HG03095 (cell line): ENCODE data around the gene PDCD2L.
"Not testable (repeated sequence)": the region's sequence is repeated elsewhere in the genome, so short reads cannot be mapped to it uniquely, and the experiment has no call there.

Source experiments
- ATAC-seq: cut with Tn5 transposase; IDR thresholded peaks from one replicate; pipeline ENCODE4 v1.9.1; 2021; ENCODE audit warnings: moderate library complexity; ENCODE audit not compliant: unreplicated experiment

PDCD2L gene

GRCh38 chr19:34373601-34374288, 30.5 kb upstream of the PDCD2L start:
- no peak for ATAC-seq

- ATAC-seq: no peak
Measured at GRCh38 chr19:34375598-34375997, 28.6 kb upstream of the PDCD2L start.

- ATAC-seq: no peak
Measured at GRCh38 chr19:34380639-34381241, 23.5 kb upstream of the PDCD2L start.

GRCh38 chr19:34381399-34382251, 22.6 kb upstream of the PDCD2L start:
- ATAC-seq: no peak

- ATAC-seq: no peak
Measured at GRCh38 chr19:34382471-34382870, 21.7 kb upstream of the PDCD2L start.

- no peak for ATAC-seq
Measured at GRCh38 chr19:34383599-34383998, 20.6 kb upstream of the PDCD2L start.

- no peak for ATAC-seq
Measured at GRCh38 chr19:34386645-34387445, 17.4 kb upstream of the PDCD2L start.

- no peak for ATAC-seq
Measured at GRCh38 chr19:34387446-34387810, 16.8 kb upstream of the PDCD2L start.

- not testable (repeated sequence) for ATAC-seq
Measured at GRCh38 chr19:34388745-34389144, 15.5 kb upstream of the PDCD2L start.

GRCh38 chr19:34391813-34392212, 12.4 kb upstream of the PDCD2L start:
- no peak for ATAC-seq

GRCh38 chr19:34393031-34393430, 11.2 kb upstream of the PDCD2L start:
- ATAC-seq: no peak

GRCh38 chr19:34393629-34394028, 10.6 kb upstream of the PDCD2L start:
- ATAC-seq: no peak

GRCh38 chr19:34397853-34398252, 6.3 kb upstream of the PDCD2L start:
- ATAC-seq: no peak

GRCh38 chr19:34399886-34400285, 4.3 kb upstream of the PDCD2L start:
- no peak for ATAC-seq

- not testable (repeated sequence) for ATAC-seq
Measured at GRCh38 chr19:34400844-34401243, 3.4 kb upstream of the PDCD2L start.

GRCh38 chr19:34402074-34402600, 2.1 kb upstream of the PDCD2L start:
- no peak for ATAC-seq

- ATAC-seq: no peak
Measured at GRCh38 chr19:34403784-34404108, 453 bp upstream of the PDCD2L start.

GRCh38 chr19:34405892-34406660, 1.9 kb downstream of the PDCD2L start:
- ATAC-seq: no peak

- no peak for ATAC-seq
Measured at GRCh38 chr19:34408411-34408810, 4.2 kb downstream of the PDCD2L start.
